Breast epithelium (tissue), 4 donors: ENCODE results near the gene ABHD5. TPM values are rescaled to one million over a fixed set of nuclear protein-coding genes. Genes with fewer than 3 reads are reported as not detected.

Source experiments
- DNase-seq, 2 donors: peaks; one replicate each; pipeline ENCODE4 v3.0.0-alpha.2; 2019; ENCODE audit warnings: low spot score in 2 of 2
- H3K27ac ChIP-seq, 2 donors: fragments of 200-600 bp; sonication (generic) in 1 of 2; one replicate each; pipeline ENCODE4 v1.5.1; 2016 to 2019; ENCODE audit warnings: mild to moderate bottlenecking in 1 of 2
- H3K27me3 ChIP-seq, 2 donors: fragments of 200-600 bp; sonication (generic) in 1 of 2; one replicate each; pipeline versions ENCODE4 v1.5.1 to v1.6.0; 2017 to 2019; ENCODE audit warnings: control low read depth in 1 of 2, mild to moderate bottlenecking in 1 of 2
- H3K36me3 ChIP-seq: fragments of 200-600 bp; one replicate; pipeline ENCODE4 v1.5.1; 2019
- H3K4me1 ChIP-seq, 2 donors: fragments of 200-600 bp; sonication (generic); one replicate each; pipeline ENCODE4 v1.5.1; 2016 to 2019; ENCODE audit warnings: control low read depth in 1 of 2
- H3K4me3 ChIP-seq, 3 donors: fragments of 200-600 bp; sonication (generic); 1 replicate in 2 of 3; 2 replicates in 1 of 3; pipeline ENCODE4 v1.5.1; 2016 to 2019; ENCODE audit warnings: mild to moderate bottlenecking in 3 of 3, moderate library complexity in 2 of 3
- H3K9me3 ChIP-seq, 2 donors: fragments of 200-600 bp; sonication (generic) in 1 of 2; one replicate each; pipeline ENCODE4 v1.5.1; 2016 to 2019; ENCODE audit warnings: control low read depth in 1 of 2
- CTCF ChIP-seq, 3 donors: fragments of 450-650 bp; IDR thresholded peaks; one replicate each; pipeline ENCODE4 v1.5.1; 2016 to 2017; ENCODE audit warnings: antibody characterized with exemption in 3 of 3, mild to moderate bottlenecking in 3 of 3, moderate library complexity in 3 of 3
- POLR2A ChIP-seq: fragments of 450-650 bp; IDR thresholded peaks from one replicate; pipeline ENCODE4 v1.6.1; 2016; ENCODE audit warnings: antibody characterized with exemption, mild to moderate bottlenecking, moderate library complexity
- POLR2AphosphoS5 ChIP-seq, 3 donors: sonication (generic); formaldehyde crosslinking; IDR thresholded peaks; one replicate each; pipeline ENCODE4 v1.6.1; 2017; ENCODE audit warnings: antibody characterized with exemption in 3 of 3
- intact Hi-C: fragments of 100-400 bp; cut with DNase I; formaldehyde crosslinking; loops from one replicate; pipeline ENCODE4 v1.15.1; 2023; ENCODE audit warnings: low total_unique reads
- total RNA-seq, 3 donors: library from RNA; depleted of rRNA; stranded (reverse); fragments of >200 nt; gene quantifications; one replicate each; pipeline ENCODE4 v1.1.0, GENCODE V29; 2016

Gene ABHD5
- total RNA-seq, 3 donors from 2014 or later = 40.0 to 99.9 (median 47.9) TPM

GRCh38 chr3:43736558-43737440 is 46.1 kb downstream of the ABHD5 start:
- H3K4me1 ChIP-seq = no peaks in the 10 kb centered on the region
- TF ChIP-seq POLR2AphosphoS5 (IDR thresholded peaks at IDR 0.05) (no peak), POLR2A (no peak), CTCF (IDR thresholded peaks at IDR 0.05) (no peak)
- intact Hi-C loops = no loop called here

GRCh38 chr3:43738305-43738704 is 47.6 kb downstream of the ABHD5 start:
- Histone ChIP-seq H3K36me3 (no peaks in the 10 kb centered on the region), H3K9me3 (no peaks in the 10 kb centered on the region), H3K4me3 (no peak overlapping the region), H3K4me1 (no peaks in the 10 kb centered on the region), H3K27me3 (no peaks in the 10 kb centered on the region), H3K27ac (no peak overlapping the region)
- DNase-seq = no peak
- intact Hi-C loops = no loop called here
- no peak for TF ChIP-seq POLR2AphosphoS5 (IDR thresholded peaks at IDR 0.05)
- no peak for TF ChIP-seq CTCF (IDR thresholded peaks at IDR 0.05)
- TF ChIP-seq POLR2A = no peak

More at GRCh38 chr3:43736558-43737440, 46.1 kb downstream of the ABHD5 start:
- H3K36me3 ChIP-seq = no peaks in the 10 kb centered on the region
- H3K27me3 ChIP-seq = no peaks in the 10 kb centered on the region
- H3K27ac ChIP-seq = no peak overlapping the region
- H3K4me3 ChIP-seq = no peak overlapping the region
- H3K9me3 ChIP-seq = no peaks in the 10 kb centered on the region
- no peak for DNase-seq

GRCh38 chr3:43742920-43743319 is 52.2 kb downstream of the ABHD5 start:
- Histone ChIP-seq H3K9me3 (peaks cover 8% of the 10 kb centered on the region in 2 donors), H3K36me3 (no peaks in the 10 kb centered on the region), H3K27me3 (no peaks in the 10 kb centered on the region), H3K27ac (no peak overlapping the region), H3K4me1 (no peaks in the 10 kb centered on the region), H3K4me3 (no peak overlapping the region)
- peak in 2 of 3 donors; percentile 20 to 21 for TF ChIP-seq CTCF (IDR thresholded peaks at IDR 0.05)
- TF ChIP-seq POLR2A = no peak
- no peak for TF ChIP-seq POLR2AphosphoS5 (IDR thresholded peaks at IDR 0.05)
- no peak for DNase-seq
- intact Hi-C loops = no loop called here

GRCh38 chr3:43747641-43748040 is 56.9 kb downstream of the ABHD5 start:
- no peaks in the 10 kb centered on the region for H3K36me3 ChIP-seq
- no peaks in the 10 kb centered on the region for H3K4me1 ChIP-seq
- H3K4me3 ChIP-seq = no peak overlapping the region
- no peak for DNase-seq
- intact Hi-C loops = no loop called here
- H3K9me3 ChIP-seq = peaks cover 8% of the 10 kb centered on the region in 2 donors
- no peak for TF ChIP-seq CTCF (IDR thresholded peaks at IDR 0.05)
- no peak for TF ChIP-seq POLR2AphosphoS5 (IDR thresholded peaks at IDR 0.05)
- no peak for TF ChIP-seq POLR2A
- H3K27ac ChIP-seq = peak overlapping the region in 1 of 2 donors; percentile 32
- H3K27me3 ChIP-seq = no peaks in the 10 kb centered on the region

- intact Hi-C loops = no loop called here
- no peak for DNase-seq
- H3K4me1 ChIP-seq = no peaks in the 10 kb centered on the region
- H3K4me3 ChIP-seq = no peak overlapping the region
- H3K27ac ChIP-seq = peak overlapping the region in 1 of 2 donors; percentile 32
- H3K9me3 ChIP-seq = peaks cover 8% of the 10 kb centered on the region in 2 donors
- H3K27me3 ChIP-seq = no peaks in the 10 kb centered on the region
- no peaks in the 10 kb centered on the region for H3K36me3 ChIP-seq
- TF ChIP-seq POLR2A (no peak), POLR2AphosphoS5 (IDR thresholded peaks at IDR 0.05) (no peak), CTCF (IDR thresholded peaks at IDR 0.05) (no peak)
These were observed 57.4 kb downstream of the ABHD5 start for GRCh38 chr3:43748179-43748578.
